K562 (cell line): ENCODE measurements around the gene PRKG1. TPM values are rescaled to one million over a fixed set of nuclear protein-coding genes. Genes with fewer than 3 reads are reported as not detected.
A peak's percentile ranks its signal among the peaks of the same experiment; 100 is the strongest.

Experiments
- CBFA2T3 ChIP-seq: fragments of 450-650 bp; IDR thresholded peaks from 2 replicates; pipeline ENCODE4 v1.6.1; 2017
- CCAR2 ChIP-seq: fragments of 200-400 bp; formaldehyde crosslinking; IDR thresholded peaks from 2 replicates; pipeline ENCODE4 v1.6.1; 2017; ENCODE audit warnings: mild to moderate bottlenecking, low read depth, low read length
- CSDE1 ChIP-seq, 2 experiments: fragments of 450-650 bp; IDR thresholded peaks; 2 replicates each; pipeline ENCODE4 v1.6.1; 2016; ENCODE audit warnings: mild to moderate bottlenecking in 1 of 2
- CTBP1 ChIP-seq: fragments of 450-650 bp; IDR thresholded peaks from 2 replicates; pipeline ENCODE4 v1.6.1; 2016; ENCODE audit warnings: borderline replicate concordance
- CTCF ChIP-seq, 3 experiments: IDR thresholded peaks in 2 of 3; conservative IDR thresholded peaks in 1 of 3; 2 replicates each; pipeline ENCODE4 v1.5.1; 2011 to 2012; ENCODE audit warnings: low read length in 3 of 3, mild to moderate bottlenecking in 3 of 3, control low read depth in 2 of 3, improper control_type of control experiment in 1 of 3, inconsistent platforms in 1 of 3, low read depth in 1 of 3, mixed read lengths in 1 of 3, moderate library complexity in 1 of 3; ENCODE audit not compliant: insufficient read depth in 2 of 3
- DNMT1 ChIP-seq: fragments of 450-650 bp; IDR thresholded peaks from 2 replicates; pipeline ENCODE4 v1.6.1; 2016; ENCODE audit warnings: antibody characterized with exemption, mild to moderate bottlenecking
- ERF ChIP-seq: fragments of 450-650 bp; formaldehyde crosslinking; IDR thresholded peaks from 2 replicates; pipeline ENCODE4 v1.4.0; 2020; ENCODE audit warnings: mild to moderate bottlenecking, mixed read lengths
- FOXP4 ChIP-seq: sonication (generic); formaldehyde crosslinking; IDR thresholded peaks from 2 replicates; pipeline ENCODE4 v1.8.0; 2022; ENCODE audit warnings: mild to moderate bottlenecking, missing genetic modification reagents, borderline replicate concordance
- KAT7 ChIP-seq: sonication (generic); formaldehyde crosslinking; IDR thresholded peaks from 2 replicates; pipeline ENCODE4 v1.8.0; 2022; ENCODE audit warnings: missing genetic modification reagents, mild to moderate bottlenecking, borderline replicate concordance
- MAZ ChIP-seq, 2 experiments: fragments of 450-650 bp in 1 of 2; sonication (generic) in 1 of 2; formaldehyde crosslinking; IDR thresholded peaks in 1 of 2; conservative IDR thresholded peaks in 1 of 2; 2 replicates each; pipeline versions ENCODE4 v1.4.0 to v1.5.0; 2020; ENCODE audit warnings: mild to moderate bottlenecking in 1 of 2, missing genetic modification reagents in 1 of 2
- NKRF ChIP-seq: fragments of 450-650 bp; IDR thresholded peaks from 2 replicates; pipeline ENCODE4 v1.6.1; 2016; ENCODE audit warnings: borderline replicate concordance
- PHF20 ChIP-seq: fragments of 450-650 bp; IDR thresholded peaks from 2 replicates; pipeline ENCODE4 v1.6.1; 2018; ENCODE audit not compliant: partially characterized antibody
- RNF219 ChIP-seq: fragments of 250-450 bp; sonication (Bioruptor Pico); IDR thresholded peaks from 2 replicates; pipeline ENCODE4 v1.5.0; 2022; ENCODE audit warnings: mild to moderate bottlenecking
- SNAPC5 ChIP-seq: fragments of 250-450 bp; sonication (Bioruptor Pico); IDR thresholded peaks from 2 replicates; pipeline ENCODE4 v1.8.0; 2021; ENCODE audit warnings: moderate library complexity, mild to moderate bottlenecking, inconsistent platforms
- ZBTB26 ChIP-seq: fragments of 450-650 bp; formaldehyde crosslinking; IDR thresholded peaks from 2 replicates; pipeline ENCODE4 v1.4.0; 2022; ENCODE audit warnings: missing genetic modification characterization
- ZNF41 ChIP-seq: fragments of 250-450 bp; sonication (Bioruptor Pico); conservative IDR thresholded peaks from 2 replicates; pipeline ENCODE4 v1.4.0; 2020; ENCODE audit warnings: mild to moderate bottlenecking
- ZNF766 ChIP-seq: fragments of 200-800 bp; sonication (Bioruptor generic); conservative IDR thresholded peaks from 2 replicates; pipeline ENCODE4 v1.6.1; 2016; ENCODE audit warnings: missing genetic modification characterization, missing compliant biosample characterization
- polyA plus RNA-seq, 8 experiments: library from polyadenylated mRNA; depleted of rRNA in 4 of 8; stranded (reverse) in 5 of 8; unstranded in 3 of 8; fragments of >200 nt; fragmentation: Nextera tagmentation in 2 of 8; fragmentation: Illumina TruSeq in 1 of 8; extraction: Ambion mirVana in 2 of 8; extraction: Trizol in 1 of 8; gene quantifications; 2 replicates each; pipeline versions ENCODE4 v1.2.1 to v1.2.3, GENCODE V29; 2011 to 2014; ENCODE audit warnings: inconsistent platforms in 1 of 8, missing spikeins in 1 of 8
- total RNA-seq, 7 experiments: library from RNA; depleted of rRNA in 6 of 7; stranded (reverse); fragments of >200 nt in 6 of 7; fragmentation: Illumina TruSeq in 2 of 7; extraction: Trizol in 2 of 7; gene quantifications; 2 replicates each; pipeline versions ENCODE4 v1.2.1 to v1.2.3, GENCODE V29; 2011 to 2021; ENCODE audit warnings: low replicate concordance in 1 of 7

Gene PRKG1
- total and polyA plus RNA-seq, 9 of the 15 experiments (the other 6 are each of a cell fraction or from before 2014, with no cell fraction given), result 0.22 TPM; not detected in 8

GRCh38 chr10:51699475-51700227 is 625.4 kb downstream of the PRKG1 start, which contains the start of gene CSTF2T (continued):
- TF ChIP-seq CTCF (IDR thresholded peaks at IDR 0.05 in 2 of 3, conservative IDR thresholded peaks at IDR 0.05 in 1 of 3; ENCODE audit: insufficient read depth in 2 of 3, low read depth in 1 of 3, low read length in 3 of 3) (no peak), CSDE1 (IDR thresholded peaks at IDR 0.05) (peak; percentile 71 to 85; a peak in 3 of 4 replicates), PHF20 (peak; percentile 91), RNF219 (0 out of 2 replicates have a peak, but pooled peaks have one; percentile 5), ERF (CRISPR knock-in tag) (no peak), NKRF (peak; percentile 14; the same call in 1 of the 2 replicates), SNAPC5 (no peak), ZBTB26 (CRISPR knock-in tag) (peak; percentile 67; the same call in 1 of the 2 replicates), CCAR2 (no peak), KAT7 (CRISPR knock-in tag) (peak; percentile 33; the same call in 1 of the 2 replicates), CBFA2T3 (peak; percentile 14; the same call in 1 of the 2 replicates), FOXP4 (CRISPR knock-in tag) (no peak), ZNF766 (CRISPR knock-in tag) (peak; percentile 92), CTBP1 (peak; percentile 65), ZNF41 (CRISPR knock-in tag) (peak; percentile 60; the same call in 1 of the 2 replicates), DNMT1 (no peak), MAZ (CRISPR knock-in tag; conservative IDR thresholded peaks at IDR 0.05 in 1 of 2, IDR thresholded peaks at IDR 0.05 in 1 of 2) (peak; percentile 74 to 75)
